CD4-positive, alpha-beta T cell (primary cell): Measurements from ENCODE around the gene TMEM19. TPM values are rescaled to one million over a fixed set of nuclear protein-coding genes. Genes with fewer than 3 reads are reported as not detected.

ENCODE experiments used
- ATAC-seq: fragments of 200-7000 bp; cut with Tn5 transposase; one replicate; pipeline ENCODE4 v1.10.0; 2022; ENCODE audit warnings: mild to moderate bottlenecking; ENCODE audit not compliant: poor library complexity
- CTCF ChIA-PET: fragments of 350-600 bp; sonication (Branson Sonifier 250); formaldehyde crosslinking; loops from one replicate; lab custom pipeline; 2021; ENCODE audit warnings: antibody characterized with exemption, inconsistent platforms; lab: Charles Lee
- POLR2A ChIA-PET: fragments of 350-600 bp; sonication (Branson Sonifier 250); formaldehyde crosslinking; loops from one replicate; lab custom pipeline; 2021; ENCODE audit warnings: antibody characterized with exemption, inconsistent platforms; lab: Charles Lee
- DNase-seq, 14 experiments: peaks; one replicate each; pipeline ENCODE4 v3.0.0-alpha.2; 2013 to 2020; ENCODE audit warnings: mixed read lengths in 2 of 14
- H3K27ac ChIP-seq, 2 donors: one replicate each; pipeline versions ENCODE4 v1.5.1 to v1.7.0; 2013; ENCODE audit warnings: low read length in 2 of 2, low read depth in 1 of 2, mild to moderate bottlenecking in 1 of 2
- H3K27me3 ChIP-seq, 2 experiments: 1 replicate in 1 of 2; 2 replicates in 1 of 2; pipeline versions ENCODE4 v1.6.1 to v1.7.0; 2013; ENCODE audit warnings: low read length in 2 of 2, control low read depth in 1 of 2, mild to moderate bottlenecking in 1 of 2, moderate library complexity in 1 of 2; ENCODE audit not compliant: insufficient read depth in 2 of 2, control insufficient read depth in 1 of 2
- H3K36me3 ChIP-seq: one replicate; pipeline ENCODE4 v1.6.1; 2013; ENCODE audit warnings: low read length, control low read depth; ENCODE audit not compliant: insufficient read depth
- H3K4me1 ChIP-seq: one replicate; pipeline ENCODE4 v1.6.1; 2013; ENCODE audit warnings: low read length, control low read depth; ENCODE audit not compliant: insufficient read depth
- H3K4me3 ChIP-seq: one replicate; pipeline ENCODE4 v1.5.1; 2013; ENCODE audit warnings: mild to moderate bottlenecking, low read length, moderate library complexity
- H3K9me3 ChIP-seq, 2 experiments: 1 replicate in 1 of 2; 2 replicates in 1 of 2; pipeline versions ENCODE4 v1.6.1 to v1.7.0; 2013; ENCODE audit warnings: low read length in 2 of 2, mild to moderate bottlenecking in 2 of 2, control low read depth in 1 of 2, moderate library complexity in 1 of 2; ENCODE audit not compliant: control insufficient read depth in 1 of 2, insufficient read depth in 1 of 2
- H3K27ac Mint-ChIP-seq: one replicate; pipeline ENCODE4 v1.8.0; 2020; ENCODE audit warnings: mixed read lengths
- H3K27me3 Mint-ChIP-seq: one replicate; pipeline ENCODE4 v1.8.0; 2021; ENCODE audit warnings: mixed read lengths
- H3K36me3 Mint-ChIP-seq: one replicate; pipeline ENCODE4 v1.8.0; 2021; ENCODE audit warnings: low read depth, mixed read lengths
- H3K4me1 Mint-ChIP-seq: one replicate; pipeline ENCODE4 v1.8.0; 2021; ENCODE audit warnings: low read depth, mixed read lengths
- H3K4me3 Mint-ChIP-seq: one replicate; pipeline ENCODE4 v1.8.0; 2020; ENCODE audit warnings: mild to moderate bottlenecking, mixed read lengths
- H3K9me3 Mint-ChIP-seq: one replicate; pipeline ENCODE4 v1.8.0; 2020; ENCODE audit warnings: mixed read lengths
- intact Hi-C, 2 experiments: fragments of 100-400 bp; cut with DNase I in 1 of 2; cut with micrococcal nuclease in 1 of 2; formaldehyde crosslinking; loops; one replicate each; pipeline versions ENCODE4 v1.15.1 to v1.9.0; 2023 to 2025; cut with DNase I, micrococcal nuclease
- total RNA-seq, 174 experiments: library from RNA in 2 of 174; stranded (reverse) in 2 of 174; gene quantifications; one replicate each; pipeline ENCODE4 v1.2.3 and lab custom pipeline; 2021 to 2026
- TF ChIP-seq, protein P1 (sequence below): fragments of 200-600 bp; IDR thresholded peaks from one replicate; pipeline ENCODE4 v1.8.0; 2022; ENCODE audit warnings: antibody characterized with exemption, mild to moderate bottlenecking

Gene TMEM19
- total RNA-seq, 2 experiments from 2014 or later: 8.9 to 11.6 TPM

DNA sequence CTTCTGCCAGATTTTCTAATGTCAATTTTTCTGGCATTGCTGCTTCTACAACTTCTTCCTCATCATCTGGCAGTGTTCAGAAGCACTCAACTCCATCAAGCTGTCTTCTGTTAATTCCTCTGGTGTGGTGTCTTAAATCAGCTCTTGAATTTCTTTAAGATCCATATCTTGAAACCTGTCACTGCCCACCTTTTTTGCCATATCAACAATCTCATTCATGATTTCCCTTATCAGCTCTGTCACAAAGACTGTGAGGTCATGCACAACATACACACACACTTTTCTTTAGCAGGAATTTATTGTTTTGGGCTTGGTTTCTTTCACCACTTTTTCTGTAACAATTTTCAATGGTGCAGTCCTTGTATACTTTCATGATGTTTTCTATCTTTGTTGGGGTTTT is 14.6 kb upstream of the TMEM19 start:
- Histone ChIP-seq H3K27me3 (no peaks in the 10 kb centered on the region), H3K36me3 (no peaks in the 10 kb centered on the region), H3K4me3 (no peak overlapping the region), H3K9me3 (no peaks in the 10 kb centered on the region), H3K27ac (no peak overlapping the region), H3K4me1 (no peaks in the 10 kb centered on the region)
- Mint-ChIP-seq H3K27ac (no peak overlapping the region), H3K4me3 (no peak overlapping the region), H3K4me1 (peaks cover 15% of the 10 kb centered on the region), H3K27me3 (no peaks in the 10 kb centered on the region), H3K36me3 (no peaks in the 10 kb centered on the region), H3K9me3 (no peaks in the 10 kb centered on the region)
- CTCF ChIA-PET: no interaction called here
- POLR2A ChIA-PET: no interaction called here
- intact Hi-C loops: no loop called here
- ATAC-seq (no peak), DNase-seq (no peak)
- TF ChIP-seq, protein P1, sequence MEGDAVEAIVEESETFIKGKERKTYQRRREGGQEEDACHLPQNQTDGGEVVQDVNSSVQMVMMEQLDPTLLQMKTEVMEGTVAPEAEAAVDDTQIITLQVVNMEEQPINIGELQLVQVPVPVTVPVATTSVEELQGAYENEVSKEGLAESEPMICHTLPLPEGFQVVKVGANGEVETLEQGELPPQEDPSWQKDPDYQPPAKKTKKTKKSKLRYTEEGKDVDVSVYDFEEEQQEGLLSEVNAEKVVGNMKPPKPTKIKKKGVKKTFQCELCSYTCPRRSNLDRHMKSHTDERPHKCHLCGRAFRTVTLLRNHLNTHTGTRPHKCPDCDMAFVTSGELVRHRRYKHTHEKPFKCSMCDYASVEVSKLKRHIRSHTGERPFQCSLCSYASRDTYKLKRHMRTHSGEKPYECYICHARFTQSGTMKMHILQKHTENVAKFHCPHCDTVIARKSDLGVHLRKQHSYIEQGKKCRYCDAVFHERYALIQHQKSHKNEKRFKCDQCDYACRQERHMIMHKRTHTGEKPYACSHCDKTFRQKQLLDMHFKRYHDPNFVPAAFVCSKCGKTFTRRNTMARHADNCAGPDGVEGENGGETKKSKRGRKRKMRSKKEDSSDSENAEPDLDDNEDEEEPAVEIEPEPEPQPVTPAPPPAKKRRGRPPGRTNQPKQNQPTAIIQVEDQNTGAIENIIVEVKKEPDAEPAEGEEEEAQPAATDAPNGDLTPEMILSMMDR: no peak

- DNase-seq: no peak
- no peak overlapping the region for H3K27ac ChIP-seq
- Mint-ChIP-seq H3K27ac (no peak overlapping the region), H3K9me3 (no peaks in the 10 kb centered on the region), H3K36me3 (peaks cover 4% of the 10 kb centered on the region), H3K27me3 (no peaks in the 10 kb centered on the region), H3K4me3 (no peak overlapping the region), H3K4me1 (peaks cover 14% of the 10 kb centered on the region)
- no peak for ATAC-seq
- no peaks in the 10 kb centered on the region for H3K4me1 ChIP-seq
- ChIA-PET CTCF (no interaction called here), POLR2A (interaction anchor here (0.9 to 1.4 kb wide), 2 partner anchors 8 to 14 kb away, joined by 3 read pairs; partner anchors contain the start of genes THAP2, TMEM19 and ZFC3H1)
- intact Hi-C loops: no loop called here
- no peaks in the 10 kb centered on the region for H3K9me3 ChIP-seq
- no peaks in the 10 kb centered on the region for H3K27me3 ChIP-seq
- no peak overlapping the region for H3K4me3 ChIP-seq
- no peaks in the 10 kb centered on the region for H3K36me3 ChIP-seq
- TF ChIP-seq, protein P1: no peak
These were observed 14.1 kb upstream of the TMEM19 start for GRCh38 chr12:71671816-71672215.

- Mint-ChIP-seq H3K9me3 (no peaks in the 10 kb centered on the region), H3K27ac (no peak overlapping the region), H3K4me3 (no peak overlapping the region), H3K36me3 (peaks cover 4% of the 10 kb centered on the region), H3K4me1 (peaks cover 27% of the 10 kb centered on the region), H3K27me3 (no peaks in the 10 kb centered on the region)
- intact Hi-C loops: no loop called here
- CTCF ChIA-PET: no interaction called here
- DNase-seq: no peak
- Histone ChIP-seq H3K27me3 (no peaks in the 10 kb centered on the region), H3K27ac (no peak overlapping the region), H3K4me1 (peaks cover 15% of the 10 kb centered on the region), H3K36me3 (no peaks in the 10 kb centered on the region), H3K4me3 (no peak overlapping the region), H3K9me3 (no peaks in the 10 kb centered on the region)
- TF ChIP-seq, protein P1: no peak
- ATAC-seq: no peak
- POLR2A ChIA-PET: interaction anchor here (1.3 kb wide), 1 partner anchor 19 kb away, joined by 3 read pairs; no protein-coding TSS in a partner anchor
These were observed 3.4 kb upstream of the TMEM19 start for GRCh38 chr12:71682466-71682865.
